C4-2B (cell line): ENCODE results near the gene SLC36A1.

Experiments
- CTCF ChIP-seq: fragments of 450-650 bp; conservative IDR thresholded peaks from 2 replicates; pipeline ENCODE4 v1.5.1; 2017; ENCODE audit warnings: mild to moderate bottlenecking
- ZFX ChIP-seq: fragments of 450-650 bp; IDR thresholded peaks from 2 replicates; pipeline ENCODE4 v1.6.1; 2017

GRCh38 chr5:151456321-151456940 lies 9.0 kb downstream of the SLC36A1 start:
- TF ChIP-seq CTCF, result no peak
- no peak for TF ChIP-seq ZFX
